Pancreas (tissue), 10 donors: ENCODE results near the gene DMAC2. TPM values are rescaled to one million over a fixed set of nuclear protein-coding genes. Genes with fewer than 3 reads are reported as not detected.

ENCODE experiments used
- ATAC-seq, 4 donors: fragments of 200-7000 bp; cut with Tn5 transposase; one replicate each; pipeline versions ENCODE4 v1.8.0 to v1.9.1; 2020; ENCODE audit warnings: mild to moderate bottlenecking in 4 of 4, moderate library complexity in 4 of 4
- DNase-seq, 6 donors: peaks; one replicate each; pipeline ENCODE4 v3.0.0-alpha.2; 2020
- FAIRE-seq: peaks from 2 replicates; lab custom pipeline; 2012; peaks lifted over from hg19 to GRCh38; lab: Jason Lieb, UNC
- H3K27ac ChIP-seq, 4 donors: fragments of 200-600 bp; sonication (generic); 1 replicate in 3 of 4; 2 replicates in 1 of 4; pipeline versions ENCODE4 v1.5.0 to v1.8.0; 2020
- H3K27me3 ChIP-seq, 4 donors: fragments of 200-600 bp; one replicate each; pipeline ENCODE4 v1.8.0; 2021
- H3K36me3 ChIP-seq, 3 donors: fragments of 200-600 bp; sonication (generic) in 1 of 3; one replicate each; pipeline versions ENCODE4 v1.5.0 to v1.8.0; 2020 to 2021
- H3K4me1 ChIP-seq, 3 donors: fragments of 200-600 bp; one replicate each; pipeline ENCODE4 v1.8.0; 2021
- H3K4me3 ChIP-seq, 4 donors: fragments of 200-600 bp; sonication (generic) in 2 of 4; one replicate each; pipeline versions ENCODE4 v1.5.0 to v1.8.0; 2020 to 2021
- H3K9me3 ChIP-seq, 4 donors: fragments of 200-600 bp; one replicate each; pipeline ENCODE4 v1.8.0; 2021
- WGBS, 2 donors: extraction: QIAGEN DNeasy Blood & Tissue Kit; methylation state at CpG; one replicate each; pipeline ENCODE4 v1.1.7; 2013; 5-methylcytosine and 5-hydroxymethylcytosine counted together
- intact Hi-C, 3 donors: fragments of 100-400 bp; cut with DNase I; formaldehyde crosslinking; loops; one replicate each; pipeline versions ENCODE4 v1.11.1 to v1.14.2; 2022
- polyA plus RNA-seq, 2 donors: library from polyadenylated mRNA; stranded (reverse); fragments of 200-250 nt; gene quantifications; one replicate each; pipeline ENCODE4 v1.2.3, GENCODE V29; 2013
- total RNA-seq, 6 donors: library from RNA; stranded (reverse); fragmentation: NEBNext Ultra II Directional in 4 of 6; extraction: Animal tissue kit (Norgen Biotek cat#: 25700) in 4 of 6; gene quantifications; one replicate each; pipeline versions ENCODE4 v1.2.1 to v1.2.4, GENCODE V29; 2021 to 2023
- TF ChIP-seq, protein P1 (sequence below), 4 donors: fragments of 200-600 bp; sonication (generic) in 3 of 4; IDR thresholded peaks; one replicate each; pipeline versions ENCODE4 v1.5.0 to v1.8.0; 2021; ENCODE audit warnings: antibody characterized with exemption in 4 of 4
- donor health status: healthy with polysubstance abuse.
- donor health status: DM: no; HTN: no; CAD: no; lungs with moderate emphysema.
- donor health status: DM: no; HTN: no; CAD: no.
- donor health status: control.
- donor health status: control.
- donor health status: Bipolar disorder and iron deficiency.
- donor health status: DM: yes; HTN: yes; CAD: no.
- donor health status: DM: no; HTN: no; CAD: no.
- donor health status: DM: no; HTN: no; CAD: no.
- donor health status: DM: yes; HTN: yes; CAD: no.

Gene DMAC2
- total and polyA plus RNA-seq, 8 donors, result 16.2 to 25.5 (median 23.9) TPM

DNA sequence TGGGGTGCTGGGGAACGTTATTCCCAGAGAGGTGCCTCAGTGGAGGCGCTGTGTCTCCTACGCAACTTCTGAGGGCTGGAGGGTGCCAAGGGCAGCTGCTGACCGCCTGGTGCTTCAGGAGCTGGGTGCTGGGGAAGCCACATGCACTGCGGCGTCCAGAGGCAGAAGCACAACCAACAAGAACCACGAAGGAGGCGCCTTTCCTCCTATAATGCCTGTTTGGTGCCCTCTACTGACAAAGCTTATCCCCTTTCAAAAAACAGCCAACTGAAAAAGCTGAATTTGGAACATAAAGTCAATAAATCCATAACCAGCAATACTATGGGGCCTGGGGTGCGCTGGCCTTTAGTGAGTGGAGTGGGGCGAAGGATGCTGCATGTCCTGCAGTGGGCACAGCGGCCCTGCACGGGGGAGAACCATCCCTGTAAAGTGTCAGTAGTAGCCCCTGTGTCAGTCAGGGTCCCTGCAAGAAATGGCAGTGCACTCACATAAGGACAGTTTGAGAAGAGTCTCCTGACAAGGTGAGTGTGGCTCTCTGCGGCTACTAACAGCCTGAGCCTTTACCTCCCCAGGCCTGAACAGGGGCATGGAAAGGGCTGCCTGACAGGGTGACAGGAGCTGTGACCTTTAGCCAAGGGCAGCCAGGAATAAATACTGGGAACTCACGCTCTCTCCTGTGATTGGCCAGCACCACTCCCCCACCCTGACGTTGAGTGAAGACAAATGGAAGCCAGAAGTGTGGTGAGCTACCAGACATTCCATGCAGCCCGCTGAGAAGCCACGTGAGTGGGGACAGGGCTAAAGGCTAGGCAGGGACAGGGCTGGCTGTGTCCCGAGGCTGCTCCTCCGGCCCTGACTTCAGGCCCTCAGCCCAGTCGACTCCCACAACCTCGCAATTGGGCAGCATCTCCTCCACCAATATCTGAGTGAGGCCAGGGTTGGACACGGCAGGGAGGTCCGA, 8.0 kb downstream of the DMAC2 start:
- Histone ChIP-seq H3K4me1 (no peaks in the 10 kb centered on the region), H3K36me3 (peaks cover 0 to 4% (median 0%) of the 10 kb centered on the region in 3 donors), H3K9me3 (no peaks in the 10 kb centered on the region), H3K4me3 (no peak overlapping the region), H3K27ac (no peak overlapping the region), H3K27me3 (no peaks in the 10 kb centered on the region)
- TF ChIP-seq, protein P1, sequence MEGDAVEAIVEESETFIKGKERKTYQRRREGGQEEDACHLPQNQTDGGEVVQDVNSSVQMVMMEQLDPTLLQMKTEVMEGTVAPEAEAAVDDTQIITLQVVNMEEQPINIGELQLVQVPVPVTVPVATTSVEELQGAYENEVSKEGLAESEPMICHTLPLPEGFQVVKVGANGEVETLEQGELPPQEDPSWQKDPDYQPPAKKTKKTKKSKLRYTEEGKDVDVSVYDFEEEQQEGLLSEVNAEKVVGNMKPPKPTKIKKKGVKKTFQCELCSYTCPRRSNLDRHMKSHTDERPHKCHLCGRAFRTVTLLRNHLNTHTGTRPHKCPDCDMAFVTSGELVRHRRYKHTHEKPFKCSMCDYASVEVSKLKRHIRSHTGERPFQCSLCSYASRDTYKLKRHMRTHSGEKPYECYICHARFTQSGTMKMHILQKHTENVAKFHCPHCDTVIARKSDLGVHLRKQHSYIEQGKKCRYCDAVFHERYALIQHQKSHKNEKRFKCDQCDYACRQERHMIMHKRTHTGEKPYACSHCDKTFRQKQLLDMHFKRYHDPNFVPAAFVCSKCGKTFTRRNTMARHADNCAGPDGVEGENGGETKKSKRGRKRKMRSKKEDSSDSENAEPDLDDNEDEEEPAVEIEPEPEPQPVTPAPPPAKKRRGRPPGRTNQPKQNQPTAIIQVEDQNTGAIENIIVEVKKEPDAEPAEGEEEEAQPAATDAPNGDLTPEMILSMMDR (IDR thresholded peaks at IDR 0.05), result peak in 1 of 4 donors; percentile 15
- ATAC-seq (peak in 1 of 4 donors; percentile 8), FAIRE-seq (no peak), DNase-seq (no peak)
- WGBS, 2 donors, result 71 to 79% methylated on average over 23 of the region's 23 CpGs
- intact Hi-C loops, result no loop called here

DNA sequence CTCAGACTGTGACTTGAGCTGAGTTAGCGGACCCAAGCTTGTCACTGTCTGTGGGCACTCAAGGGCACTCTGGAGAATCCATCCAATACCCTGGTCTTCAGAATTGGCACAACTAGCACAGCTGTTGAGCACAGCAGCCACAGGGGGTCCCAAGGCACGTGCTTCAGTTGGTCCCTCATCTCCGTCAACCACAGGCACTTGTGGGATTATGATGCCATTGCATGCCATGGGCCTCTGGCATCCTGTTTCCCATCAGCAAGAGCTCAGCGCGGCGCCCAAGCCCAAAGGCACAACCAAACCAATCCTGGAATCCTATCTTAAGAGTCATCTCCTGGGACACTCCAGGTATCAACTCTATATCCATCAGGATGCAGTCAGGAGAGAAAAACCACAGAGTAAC, 8.8 kb downstream of the DMAC2 start:
- TF ChIP-seq, protein P1 (IDR thresholded peaks at IDR 0.05), result no peak
- no peak overlapping the region for H3K4me3 ChIP-seq
- peaks cover 0 to 4% (median 0%) of the 10 kb centered on the region in 3 donors for H3K36me3 ChIP-seq
- ATAC-seq (no peak), DNase-seq (no peak), FAIRE-seq (no peak)
- intact Hi-C loops, result no loop called here
- no peaks in the 10 kb centered on the region for H3K9me3 ChIP-seq
- WGBS, 2 donors, result 77 to 80% methylated on average over 6 of the region's 6 CpGs
- no peaks in the 10 kb centered on the region for H3K27me3 ChIP-seq
- no peaks in the 10 kb centered on the region for H3K4me1 ChIP-seq
- H3K27ac ChIP-seq, result no peak overlapping the region

DNA sequence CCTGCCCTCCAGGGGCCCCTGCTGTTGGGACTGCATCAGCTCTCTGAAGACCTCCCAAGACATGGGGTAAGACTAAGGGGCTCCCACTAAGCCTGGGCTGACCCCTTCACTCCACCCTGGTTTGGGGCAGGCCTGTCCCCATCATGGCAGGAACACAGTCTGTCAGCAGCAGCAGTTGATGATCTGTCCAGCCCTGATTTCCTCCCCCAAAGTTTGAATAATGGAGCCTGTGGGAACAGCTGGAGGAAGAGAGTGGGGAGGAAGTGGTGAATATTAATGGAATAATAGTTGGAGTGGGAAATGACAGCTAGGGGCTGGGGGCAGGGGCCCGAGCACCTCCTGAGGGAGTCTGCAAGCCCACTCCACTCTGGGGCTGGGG, 11.2 kb downstream of the DMAC2 start:
- DNase-seq, result no peak
- no peak for ATAC-seq
- FAIRE-seq, result no peak
- TF ChIP-seq, protein P1 (IDR thresholded peaks at IDR 0.05), result no peak
- Histone ChIP-seq H3K4me3 (peak overlapping the region in 2 of 4 donors; percentile 29 to 40), H3K9me3 (no peaks in the 10 kb centered on the region), H3K4me1 (no peaks in the 10 kb centered on the region), H3K27ac (peak overlapping the region; percentile 60 to 83 (median 69)), H3K36me3 (peaks cover 0 to 23% (median 11%) of the 10 kb centered on the region in 3 donors), H3K27me3 (no peaks in the 10 kb centered on the region)
- intact Hi-C loops, result no loop called here
- 60 to 70% methylated on average over 1 of the region's 1 CpG for WGBS, 2 donors

DNA sequence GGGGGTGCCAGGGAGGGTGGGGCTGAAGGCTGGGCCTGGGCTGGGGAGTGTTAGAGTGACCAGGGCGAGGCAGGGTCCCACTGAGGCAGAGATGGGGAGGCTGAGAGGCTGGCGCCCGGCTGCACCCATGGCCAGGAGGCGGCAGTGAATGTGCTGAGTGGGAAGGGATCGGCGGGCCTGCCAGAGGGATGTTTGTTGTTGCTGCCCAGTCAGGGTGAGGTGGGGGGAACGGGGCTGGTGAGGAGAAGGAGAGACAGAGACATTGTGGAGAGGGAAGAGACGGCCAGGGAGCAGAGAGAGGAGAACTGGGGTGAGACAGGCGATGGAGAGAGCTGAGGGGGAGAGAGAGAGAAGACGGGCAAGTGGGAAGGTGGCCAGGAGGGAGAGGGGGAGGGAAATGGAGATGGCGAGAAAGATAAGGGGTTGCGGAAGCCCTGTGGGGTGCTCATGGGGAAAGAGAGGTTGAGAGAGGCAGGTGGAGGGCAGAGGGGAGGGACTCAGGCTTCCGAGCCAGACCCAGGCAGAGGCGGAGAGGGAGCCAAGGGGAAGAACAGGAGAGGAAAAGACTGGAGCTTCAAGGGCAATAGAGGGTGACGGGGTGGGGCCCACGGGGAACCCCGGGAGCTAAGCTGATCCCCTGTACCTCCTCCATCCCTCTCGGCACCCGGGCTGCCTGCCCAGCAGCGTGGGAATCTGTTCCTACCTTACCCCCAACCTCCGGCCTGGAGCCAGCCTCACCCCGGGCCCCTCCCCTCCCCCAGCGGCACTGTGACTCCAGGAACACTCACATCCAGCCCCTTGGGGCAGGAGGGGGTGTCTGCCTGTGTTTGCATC, 11.8 kb downstream of the DMAC2 start:
- Histone ChIP-seq H3K27ac (peak overlapping the region; percentile 60 to 83 (median 69)), H3K27me3 (no peaks in the 10 kb centered on the region), H3K36me3 (peaks cover 0 to 29% (median 16%) of the 10 kb centered on the region in 3 donors), H3K4me1 (no peaks in the 10 kb centered on the region), H3K4me3 (peak overlapping the region in 2 of 4 donors; percentile 29 to 40), H3K9me3 (no peaks in the 10 kb centered on the region)
- FAIRE-seq, result no peak
- 42 to 49% methylated on average over 14 to 23 of the region's 23 CpGs for WGBS, 2 donors
- DNase-seq, result peak in 4 of 6 donors; percentile 48 to 78 (median 58)
- TF ChIP-seq, protein P1 (IDR thresholded peaks at IDR 0.05), result no peak
- peak; percentile 45 to 56 (median 52) for ATAC-seq
- intact Hi-C loops, result no loop called here
